Anterior cingulate cortex (tissue), 58 donors: ENCODE results near the gene ELAVL1.
A peak's percentile ranks its signal among the peaks of the same experiment; 100 is the strongest.
"Not testable (repeated sequence)": the region's sequence is repeated elsewhere in the genome, so short reads cannot be mapped to it uniquely, and the experiment has no call there.

ENCODE experiments used
- DNase-seq, 58 donors: peaks; one replicate each; lab custom pipeline; 2025; lab: John Stamatoyannopoulos, UW

Gene ELAVL1

DNA sequence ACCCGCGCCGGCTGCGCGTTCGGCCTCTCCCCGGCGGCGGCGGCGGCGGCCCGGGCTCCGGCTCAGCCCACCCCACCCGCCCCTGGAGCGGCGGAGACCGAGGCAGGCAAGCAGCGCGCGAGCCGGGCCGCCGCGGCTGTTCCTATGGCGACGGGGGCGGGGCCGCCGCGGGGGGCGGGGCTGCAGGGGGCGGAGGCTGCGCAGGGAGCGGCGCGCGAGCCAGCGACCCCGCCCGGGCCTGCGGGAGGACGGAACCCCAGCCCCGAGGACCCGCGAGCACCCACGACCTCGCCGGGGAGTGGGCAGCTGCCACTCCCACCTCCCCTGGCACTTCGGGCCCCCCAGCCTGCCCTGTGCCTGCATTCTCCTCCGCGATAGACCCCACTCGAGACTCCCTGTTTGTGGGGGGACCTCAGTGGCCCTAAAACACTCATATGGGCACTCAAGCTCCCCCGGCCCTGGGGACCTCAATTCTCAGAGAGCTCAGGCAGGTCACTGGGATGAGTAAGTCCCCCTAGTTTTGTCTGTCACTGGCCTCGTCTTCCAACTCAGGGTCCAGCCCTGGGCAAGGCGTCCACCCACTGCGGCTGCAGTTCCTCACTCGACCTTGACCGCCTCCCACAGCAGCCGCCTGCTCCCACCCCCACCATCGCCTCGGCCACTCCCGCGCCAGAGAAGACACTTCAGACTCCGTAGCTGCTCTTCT is 79.3 kb downstream of the ELAVL1 start, which contains the start of gene CTXN1:
Gene CTXN1 (minus strand): TSS at position 115 of the 706 bp plus-strand sequence. CDS start 597 bp downstream, outside the sequence.
- DNase-seq = peak in 42 of 58 donors; percentile 6 to 80 (median 45)

DNA sequence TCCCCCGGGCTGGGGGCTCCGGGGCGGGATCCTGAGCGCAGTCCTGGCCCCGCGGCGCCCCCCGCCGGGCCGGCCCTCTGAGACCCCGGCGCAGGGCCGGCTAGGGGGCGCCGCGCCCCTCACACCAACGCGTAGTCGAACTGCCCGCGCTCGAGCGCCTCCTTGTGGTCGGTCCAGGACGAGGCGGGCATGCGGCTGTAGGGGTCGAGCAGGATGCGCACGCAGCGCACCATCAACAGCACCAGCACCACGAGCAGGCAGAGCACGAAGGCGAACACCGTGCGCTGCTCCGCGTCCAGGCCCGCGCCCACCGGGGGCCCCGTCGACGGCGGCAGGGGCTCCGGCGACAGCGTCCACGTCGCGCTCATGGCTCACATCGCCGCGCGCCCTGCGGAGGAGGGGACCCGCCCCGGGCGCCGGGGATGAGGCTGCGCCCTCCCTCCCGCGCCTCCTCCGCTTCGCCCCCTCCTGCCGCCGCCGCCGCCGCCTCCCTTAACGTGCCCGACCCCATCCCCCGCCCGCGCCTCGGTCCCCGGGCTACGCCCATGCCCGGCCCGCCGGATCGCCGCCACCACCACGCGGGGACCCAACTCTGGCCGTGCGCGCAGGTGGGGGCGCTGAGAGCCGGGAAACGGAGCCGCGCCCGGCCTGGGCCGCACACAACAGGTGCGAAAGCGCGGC is 80.1 kb downstream of the ELAVL1 start:
- peak in 29 of 58 donors; percentile 8 to 68 (median 33) for DNase-seq

DNA sequence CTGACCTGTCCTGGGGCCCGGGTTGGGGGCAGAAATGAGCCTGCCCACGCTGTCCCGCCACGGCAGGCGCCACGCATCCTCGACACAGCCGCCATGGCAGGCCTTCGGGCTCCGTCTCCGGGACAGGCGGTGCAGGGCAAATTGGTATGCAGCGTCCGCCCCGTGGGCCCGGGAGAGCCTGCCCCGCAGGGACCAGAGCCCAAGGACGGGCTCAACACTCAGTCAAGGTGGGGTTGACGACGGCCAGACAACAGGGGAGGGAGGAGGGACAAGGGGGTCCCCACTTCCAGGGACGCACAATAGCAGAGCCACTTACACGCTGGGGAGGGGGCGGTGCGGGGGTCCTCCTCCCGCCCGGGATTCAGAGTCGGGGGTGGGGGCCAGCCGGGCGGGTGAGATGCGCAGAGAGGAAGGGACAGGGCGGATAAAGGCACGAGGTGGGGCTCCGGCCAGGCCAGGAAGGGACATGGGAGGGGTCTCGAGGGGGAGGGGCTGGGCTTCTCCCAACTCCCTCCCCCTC is 80.7 kb downstream of the ELAVL1 start:
- no peak for DNase-seq

DNA sequence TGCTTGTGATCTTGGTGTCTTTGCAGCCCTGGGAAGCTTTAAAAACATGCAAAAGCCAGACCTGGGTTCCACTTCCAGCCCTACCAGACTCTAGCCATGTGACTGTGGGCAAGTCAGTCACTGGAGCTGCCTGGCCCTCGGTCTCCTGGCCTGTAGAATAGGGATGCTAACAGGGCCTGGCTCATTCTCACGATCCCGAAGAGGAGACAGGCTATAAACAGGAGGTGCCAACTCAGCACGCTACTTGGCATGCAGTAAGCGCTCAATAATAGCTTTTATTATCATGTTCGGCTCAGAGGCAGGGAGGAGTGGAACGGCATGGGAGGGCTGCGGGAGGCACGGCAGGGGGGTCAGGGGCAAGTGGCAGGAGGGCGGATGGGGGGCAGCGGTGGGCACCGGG is 81.2 kb downstream of the ELAVL1 start:
- DNase-seq = peak in 3 of 58 donors; percentile 28 to 53 (median 29)

DNA sequence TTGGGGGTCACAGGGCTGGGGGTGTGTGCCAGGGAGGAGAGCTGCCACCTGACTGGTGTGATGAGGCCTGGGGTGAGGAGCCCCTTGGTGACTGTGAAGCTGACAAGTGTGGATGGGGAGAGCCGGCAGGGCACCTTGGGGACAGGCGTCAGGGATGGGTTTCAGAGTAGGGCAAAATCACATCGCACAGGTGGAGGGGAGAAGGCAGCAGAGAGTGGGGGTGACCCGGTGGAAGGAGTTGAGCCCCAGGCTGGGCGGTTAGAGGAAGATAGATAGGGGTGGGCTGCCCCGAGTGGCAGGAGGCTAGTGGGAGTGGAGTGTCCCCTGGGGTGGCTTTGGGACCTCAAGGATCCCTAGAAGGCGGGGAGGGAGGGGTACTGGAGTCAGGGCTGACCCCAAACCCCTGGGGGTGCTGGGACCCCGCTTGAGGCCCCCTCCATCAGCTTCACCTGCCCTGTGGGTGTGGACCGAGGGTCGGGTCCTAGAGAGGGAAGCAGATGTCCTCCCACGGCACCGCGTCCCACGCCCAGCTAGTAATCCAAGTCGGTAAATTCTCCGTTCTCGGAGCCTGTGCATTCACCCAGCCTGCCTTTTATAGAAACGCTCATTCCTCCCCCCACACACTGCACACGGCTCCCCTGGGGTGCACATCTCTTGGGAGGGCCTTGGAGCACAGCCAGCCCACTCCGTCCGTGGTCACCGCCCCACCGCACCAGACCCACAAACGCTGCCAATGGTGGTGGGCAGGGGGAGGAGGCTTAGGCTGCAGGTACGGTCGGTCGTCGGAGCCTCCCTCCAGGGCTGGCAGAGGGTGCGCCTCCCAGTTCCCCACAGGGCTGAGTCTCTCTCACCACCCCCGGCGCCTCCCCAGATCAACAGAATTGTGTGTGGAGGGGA is 81.9 kb downstream of the ELAVL1 start:
- DNase-seq = peak in 23 of 58 donors; percentile 13 to 79 (median 34)

DNA sequence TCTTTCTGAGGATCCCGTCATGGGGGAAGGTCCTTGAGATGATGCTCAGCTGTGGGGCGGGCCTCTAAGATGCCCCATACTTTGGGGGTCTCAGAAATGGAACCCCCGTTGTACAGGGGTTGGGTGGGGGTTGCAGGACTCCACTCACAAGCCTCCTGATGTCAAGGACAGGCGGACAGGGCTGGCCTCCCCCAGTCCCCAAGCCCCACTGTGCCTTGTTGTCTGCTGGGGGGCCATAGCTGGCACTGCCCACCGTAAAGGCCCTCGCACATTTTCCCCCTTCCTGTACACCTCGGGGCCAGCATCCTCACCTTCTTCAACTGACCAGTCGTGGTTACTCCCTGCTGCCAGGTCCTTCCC is 82.6 kb downstream of the ELAVL1 start:
- DNase-seq = no peak

DNA sequence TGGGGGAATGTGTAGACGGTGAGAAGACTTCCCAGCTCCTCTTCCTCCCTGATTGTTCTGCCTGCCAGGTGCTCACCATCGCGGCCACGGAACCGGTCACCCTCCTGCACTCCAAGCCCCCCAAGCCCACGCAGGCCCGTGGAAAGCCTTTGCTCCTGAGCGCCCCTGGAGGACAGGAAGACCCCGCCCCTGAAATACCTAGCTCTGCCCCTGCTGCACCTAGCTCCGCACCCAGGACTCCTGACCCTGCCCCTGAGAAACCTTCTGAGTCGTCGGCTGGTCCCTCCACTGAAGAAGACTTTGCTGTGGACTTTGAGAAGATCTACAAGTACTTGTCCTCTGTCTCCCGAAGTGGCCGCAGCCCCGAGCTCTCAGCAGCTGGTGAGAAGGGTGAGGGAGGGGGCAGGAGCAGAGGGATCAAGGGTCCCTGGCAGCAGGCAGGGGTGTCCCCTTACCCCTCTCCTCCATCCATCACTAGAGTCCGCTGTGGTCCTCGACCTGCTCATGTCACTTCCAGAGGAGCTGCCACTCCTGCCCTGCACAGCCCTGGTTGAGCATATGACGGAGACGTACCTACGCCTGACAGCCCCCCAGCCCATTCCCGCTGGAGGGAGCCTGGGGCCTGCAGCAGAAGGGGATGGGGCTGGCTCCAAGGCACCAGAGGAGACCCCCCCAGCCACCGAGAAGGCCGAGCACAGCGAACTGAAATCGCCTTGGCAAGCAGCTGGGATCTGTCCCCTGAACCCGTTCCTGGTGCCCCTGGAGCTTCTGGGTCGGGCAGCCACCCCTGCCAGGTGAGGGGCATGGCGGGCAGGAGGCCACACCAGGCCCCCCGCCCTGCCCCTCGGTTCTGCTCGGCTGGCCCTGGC is 83.2 kb downstream of the ELAVL1 start:
- no peak for DNase-seq

DNA sequence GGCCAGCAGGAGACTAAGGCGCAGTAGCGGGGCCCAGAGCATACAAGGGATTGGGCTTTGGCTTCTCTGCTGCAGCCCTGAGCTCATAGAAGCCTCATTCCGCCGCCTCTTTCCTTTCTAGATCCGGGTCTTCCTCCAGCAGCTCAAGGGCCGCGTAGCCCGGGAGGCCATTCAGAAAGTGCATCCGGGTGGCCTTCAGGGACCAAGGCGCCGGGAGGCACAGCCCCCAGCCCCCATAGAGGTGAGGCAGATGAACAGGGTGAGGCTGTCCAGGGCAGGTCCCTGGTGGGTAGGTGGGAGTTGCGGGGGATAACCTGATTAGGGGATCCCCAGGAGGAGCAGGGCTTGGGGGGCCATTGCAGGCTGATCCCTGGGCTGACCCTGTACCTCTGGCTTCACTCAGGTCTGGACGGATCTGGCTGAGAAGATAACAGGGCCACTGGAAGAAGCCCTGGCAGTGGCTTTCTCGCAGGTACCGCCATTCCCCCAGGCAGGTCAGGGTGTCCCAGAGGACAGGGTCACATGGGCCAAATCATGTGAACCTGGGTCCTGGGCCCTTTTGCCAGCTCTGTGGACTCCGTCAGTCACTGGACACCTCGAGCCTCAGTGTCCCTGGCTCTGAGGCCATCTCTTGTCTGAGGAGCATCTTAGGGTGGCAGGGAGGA is 84.0 kb downstream of the ELAVL1 start:
- peak in 3 of 58 donors; percentile 44 to 58 (median 53) for DNase-seq

DNA sequence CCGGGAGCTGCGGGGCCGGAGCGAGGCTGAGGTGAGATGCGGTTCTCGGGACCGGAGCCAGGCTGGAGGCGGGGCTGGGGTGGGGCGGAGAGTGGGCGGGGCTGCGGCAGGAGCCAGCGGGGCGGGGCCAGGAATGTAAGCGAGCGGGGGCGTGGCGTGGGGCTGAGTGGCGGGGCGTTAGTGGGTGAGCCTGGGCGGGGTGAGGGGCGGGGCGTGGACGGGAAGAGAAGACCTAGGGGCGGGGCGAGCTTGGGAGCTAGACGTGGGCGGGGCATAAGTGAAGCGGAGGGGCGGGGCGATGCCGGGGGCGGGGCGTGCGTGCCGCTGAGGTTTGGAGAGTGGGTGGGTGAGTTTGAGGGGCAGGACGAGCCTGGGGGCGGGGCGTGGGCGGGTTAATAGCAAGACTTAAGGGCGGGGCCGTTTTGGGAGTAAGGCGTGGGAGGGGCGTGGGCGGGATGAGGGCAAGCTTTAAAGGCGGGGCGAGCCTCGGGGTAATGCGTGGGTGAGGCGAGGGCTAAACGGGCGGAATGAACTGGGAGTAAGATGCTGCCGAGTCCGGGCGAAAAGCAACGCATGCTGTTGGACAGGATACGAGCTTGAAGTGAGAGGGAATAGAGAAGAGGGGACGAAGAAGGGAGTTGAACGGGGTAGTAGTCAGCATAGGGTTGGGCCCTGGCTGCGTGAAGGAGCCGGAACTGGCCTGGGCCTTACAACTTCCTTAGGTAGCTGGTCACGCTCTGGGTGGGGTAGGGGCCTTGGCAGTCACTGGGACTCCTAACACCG is 84.7 kb downstream of the ELAVL1 start:
- peak; percentile 70 to 100 (median 97) for DNase-seq

DNA sequence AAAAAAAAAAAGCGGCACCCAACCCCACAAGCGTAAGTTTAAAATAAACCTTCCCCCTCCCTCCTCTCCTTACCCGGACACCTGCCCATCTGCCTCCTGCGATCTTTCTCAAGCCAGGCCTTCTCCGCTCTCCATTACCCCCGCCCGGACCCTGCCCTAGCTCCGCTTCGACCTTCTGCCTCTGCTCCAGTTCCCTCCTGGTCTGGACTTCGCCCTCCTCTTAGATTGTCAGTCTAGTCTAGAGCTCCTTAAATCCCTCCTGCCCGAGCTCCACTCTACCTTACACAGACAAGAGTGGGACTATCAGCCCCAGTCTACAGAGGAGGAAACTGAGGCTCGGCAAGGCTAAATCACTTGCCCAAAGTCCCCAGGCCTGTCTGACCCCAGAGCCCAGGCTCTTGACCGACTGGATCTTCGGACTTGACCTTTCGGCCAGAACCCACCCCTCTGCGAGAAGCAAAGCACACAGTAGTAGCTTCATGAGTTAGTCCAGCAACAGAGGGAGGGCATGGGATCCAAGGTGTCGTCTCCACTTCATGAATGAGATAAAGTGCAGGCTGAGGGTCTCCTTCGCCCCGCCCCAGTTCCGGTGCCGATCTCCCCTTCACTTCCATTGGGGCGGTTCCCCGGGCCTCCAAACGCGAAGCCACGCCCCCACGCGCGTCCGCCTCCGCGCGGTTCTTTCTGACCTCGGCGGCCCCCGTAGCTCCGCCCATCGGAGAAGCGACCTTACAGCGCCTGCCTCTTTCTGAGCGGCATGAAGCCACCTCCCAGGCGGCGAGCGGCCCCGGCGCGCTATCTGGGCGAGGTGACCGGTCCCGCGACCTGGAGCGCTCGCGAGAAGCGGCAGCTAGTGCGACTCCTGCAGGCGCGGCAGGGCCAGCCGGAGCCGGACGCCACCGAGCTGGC is 85.6 kb downstream of the ELAVL1 start, which contains the start of gene SNAPC2:
Gene SNAPC2 (plus strand): TSS at position 729 of the 909 bp plus-strand sequence. CDS start 29 bp downstream, at position 758.
- peak; percentile 65 to 97 (median 92) for DNase-seq

DNA sequence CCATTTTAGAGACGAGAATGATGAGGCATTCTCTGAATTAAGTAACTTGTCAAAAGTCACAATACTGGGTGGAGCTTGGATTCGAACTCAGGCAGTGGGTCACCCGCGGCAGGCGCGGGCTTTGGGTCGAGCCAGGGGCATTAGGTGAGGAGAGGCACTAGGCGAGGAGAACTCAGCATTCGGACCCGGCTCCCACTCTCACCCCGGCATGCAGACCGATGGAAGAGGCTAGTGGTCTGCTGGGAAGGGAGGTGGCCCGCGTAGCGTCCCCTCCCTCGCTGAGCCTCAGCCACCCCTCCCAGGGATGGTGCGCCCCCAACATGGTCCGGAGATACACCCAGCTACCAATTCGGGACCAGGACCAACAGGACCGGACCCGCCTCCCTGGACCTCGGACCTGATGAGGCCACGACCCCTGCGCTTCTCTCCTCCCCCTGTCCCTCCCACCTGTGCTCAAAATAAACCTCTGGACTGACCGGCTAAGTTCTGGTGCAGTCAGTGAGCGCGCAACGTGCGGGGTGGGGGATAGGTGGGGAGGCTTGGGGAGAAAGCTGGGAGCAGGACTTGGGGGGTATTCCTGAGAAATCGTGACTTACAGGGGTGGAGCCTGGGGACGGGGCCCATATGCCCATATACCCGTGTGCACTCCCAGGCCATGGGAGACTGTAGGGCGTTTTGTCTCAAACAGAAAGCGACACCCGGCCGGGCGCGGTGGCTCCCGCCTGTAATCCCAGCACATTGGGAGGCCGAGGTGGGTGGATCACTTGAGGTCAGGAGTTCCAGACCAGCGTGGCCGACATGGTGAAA is 86.6 kb downstream of the ELAVL1 start:
- peak in 1 of 58 donors; percentile 4 for DNase-seq

DNA sequence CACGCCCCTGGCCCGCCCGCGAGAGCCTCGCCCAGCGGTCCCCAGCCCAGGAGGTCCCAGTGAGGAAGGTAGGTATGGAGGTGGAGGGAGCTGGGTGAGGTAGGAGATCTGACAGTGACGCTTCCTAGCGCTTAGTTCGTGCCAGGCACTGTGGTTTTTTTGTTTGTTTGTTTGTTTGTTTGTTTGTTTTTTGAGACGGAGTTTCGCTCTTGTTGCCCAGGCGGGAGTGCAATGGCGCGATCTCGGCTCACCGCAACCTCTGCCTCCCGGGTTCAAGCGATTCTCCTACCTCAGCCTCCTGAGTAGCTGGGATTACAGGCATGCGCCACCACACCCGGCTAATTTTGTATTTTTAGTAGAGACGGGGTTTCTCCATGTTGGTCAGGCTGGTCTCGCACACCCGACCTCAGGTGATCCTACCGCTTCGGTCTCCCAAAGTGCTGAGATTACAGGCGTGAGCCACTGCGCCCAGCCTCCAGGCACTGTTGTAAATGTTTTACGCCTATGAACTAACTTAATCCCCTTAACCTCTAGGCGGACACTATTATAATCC is 87.3 kb downstream of the ELAVL1 start:
- DNase-seq = not testable (repeated sequence)

DNA sequence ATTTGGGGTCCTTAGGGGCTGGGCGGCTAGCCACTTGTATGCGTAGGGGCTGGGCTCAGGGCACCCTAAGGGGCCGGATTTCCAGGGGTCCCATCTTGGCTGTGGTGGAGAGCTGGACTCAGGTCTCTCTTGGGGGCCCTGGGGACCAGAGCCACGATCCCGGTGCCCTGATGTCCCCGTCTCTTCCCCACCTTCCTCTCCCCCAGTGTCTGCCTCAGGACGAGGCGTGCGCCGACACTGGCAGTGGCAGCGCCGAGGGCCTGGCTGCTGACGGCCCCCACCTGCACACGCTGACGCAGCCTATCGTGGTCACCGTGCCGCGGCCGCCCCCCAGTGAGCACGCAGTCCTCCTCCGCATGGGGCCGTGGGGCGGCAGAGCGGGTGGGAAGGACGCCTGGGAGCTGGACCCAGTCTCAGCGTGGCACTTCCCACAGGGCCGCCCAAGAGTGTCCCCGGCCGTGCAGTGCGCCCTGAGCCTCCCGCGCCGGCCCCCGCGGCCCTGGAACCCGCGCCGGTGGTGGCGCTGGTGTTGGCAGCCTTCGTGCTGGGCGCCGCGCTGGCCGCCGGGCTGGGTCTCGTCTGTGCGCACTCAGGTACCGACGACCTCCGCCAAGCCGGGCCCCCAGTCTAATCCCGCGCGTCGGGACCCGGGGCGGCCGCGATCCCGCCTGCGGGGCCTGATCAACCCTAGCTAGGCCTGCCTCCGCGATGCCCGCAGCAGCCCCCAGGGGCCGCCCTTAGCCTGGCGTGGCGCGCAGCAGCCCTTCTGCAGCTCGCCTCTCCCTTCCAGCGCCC is 88.0 kb downstream of the ELAVL1 start:
- DNase-seq = peak in 27 of 58 donors; percentile 14 to 74 (median 35)

DNA sequence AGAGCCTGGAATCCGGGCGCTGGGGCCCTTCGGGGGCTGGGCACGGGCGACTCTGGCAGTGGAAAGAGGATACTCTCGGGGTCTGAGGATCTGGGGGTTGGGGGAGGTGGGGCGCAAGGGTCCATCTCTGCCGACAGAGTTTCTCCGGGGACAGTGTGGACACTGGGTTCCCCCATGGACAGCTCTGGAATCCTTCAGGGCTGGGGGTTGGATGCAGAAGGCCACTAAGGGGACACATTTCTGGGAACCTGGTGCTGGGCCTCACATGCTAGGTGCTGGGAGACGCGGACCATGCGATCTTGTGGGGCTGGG is 88.5 kb downstream of the ELAVL1 start:
- peak in 1 of 58 donors; percentile 51 for DNase-seq
